Raji (cell line): ENCODE data around the gene CNTN1.

Source experiments
- POLR2A ChIP-seq: IDR thresholded peaks from 2 replicates; pipeline ENCODE4 v1.6.1; 2011; ENCODE audit warnings: low read depth, low read length, control low read depth; ENCODE audit not compliant: insufficient read depth

The CNTN1 gene

GRCh38 chr12:40853221-40853620, 161.0 kb downstream of the CNTN1 start:
- TF ChIP-seq POLR2A, result no peak

GRCh38 chr12:40854604-40855003, 162.4 kb downstream of the CNTN1 start:
- no peak for TF ChIP-seq POLR2A

GRCh38 chr12:40864891-40865290, 172.7 kb downstream of the CNTN1 start:
- TF ChIP-seq POLR2A, result no peak

- TF ChIP-seq POLR2A, result no peak
Measured at GRCh38 chr12:40870981-40871380, 178.7 kb downstream of the CNTN1 start.

GRCh38 chr12:40874868-40875267, 182.6 kb downstream of the CNTN1 start:
- no peak for TF ChIP-seq POLR2A

- TF ChIP-seq POLR2A, result no peak
Measured at GRCh38 chr12:40889329-40889728, 197.1 kb downstream of the CNTN1 start.

GRCh38 chr12:40892528-40892927, 200.3 kb downstream of the CNTN1 start:
- TF ChIP-seq POLR2A, result no peak

- no peak for TF ChIP-seq POLR2A
Measured at GRCh38 chr12:40898505-40898904, 206.3 kb downstream of the CNTN1 start.

- no peak for TF ChIP-seq POLR2A
Measured at GRCh38 chr12:40903040-40903439, 210.8 kb downstream of the CNTN1 start.

- no peak for TF ChIP-seq POLR2A
Measured at GRCh38 chr12:40907115-40907527, 214.9 kb downstream of the CNTN1 start.

- no peak for TF ChIP-seq POLR2A
Measured at GRCh38 chr12:40911676-40912075, 219.4 kb downstream of the CNTN1 start.

- no peak for TF ChIP-seq POLR2A
Measured at GRCh38 chr12:40915172-40915571, 222.9 kb downstream of the CNTN1 start.

- TF ChIP-seq POLR2A, result no peak
Measured at GRCh38 chr12:40917561-40917960, 225.3 kb downstream of the CNTN1 start.

- TF ChIP-seq POLR2A, result no peak
Measured at GRCh38 chr12:40921563-40922163, 229.4 kb downstream of the CNTN1 start.

- TF ChIP-seq POLR2A, result no peak
Measured at GRCh38 chr12:40937891-40938290, 245.7 kb downstream of the CNTN1 start.

- no peak for TF ChIP-seq POLR2A
Measured at GRCh38 chr12:40942326-40942725, 250.1 kb downstream of the CNTN1 start.

GRCh38 chr12:40945772-40946171, 253.5 kb downstream of the CNTN1 start:
- no peak for TF ChIP-seq POLR2A
